SK-N-SH (cell line): ENCODE results near the gene MASP1. TPM values are rescaled to one million over a fixed set of nuclear protein-coding genes. Genes with fewer than 3 reads are reported as not detected.

ENCODE experiments used
- CTCF ChIA-PET: fragments of 300-600, 350-600 bp; formaldehyde crosslinking; extraction: SDS; loops from one replicate; lab custom pipeline; 2021; lab: Yijun Ruan, JAX
- POLR2A ChIA-PET: fragments of 350-600 bp; sonication (Branson Sonifier 250); formaldehyde crosslinking; extraction: SDS; loops from one replicate; lab custom pipeline; 2020; ENCODE audit warnings: antibody characterized with exemption, inconsistent platforms; lab: Yijun Ruan, JAX
- DNase-seq: peaks from one replicate; pipeline ENCODE4 v3.0.0; 2012
- H2AFZ ChIP-seq: fragments of 200-600 bp; sonication (generic); 2 replicates; pipeline ENCODE4 v1.8.1; 2016; ENCODE audit warnings: antibody characterized with exemption, mild to moderate bottlenecking, low read depth
- H3F3A ChIP-seq: fragments of 200-600 bp; sonication (generic); replicated peaks from 2 replicates; pipeline ENCODE3; 2016; ENCODE audit warnings: antibody characterized with exemption, mild to moderate bottlenecking; ENCODE audit not compliant: insufficient read depth
- H3K27ac ChIP-seq, 2 experiments: fragments of 200-500 bp in 1 of 2; fragments of 200-600 bp in 1 of 2; sonication (Bioruptor generic) in 1 of 2; sonication (generic), shearing (Covaris generic) in 1 of 2; 2 replicates each; pipeline versions ENCODE4 v1.5.1 to v1.6.1; 2014 to 2016; ENCODE audit warnings: low read depth in 2 of 2, inconsistent platforms in 1 of 2, low read length in 1 of 2, mild to moderate bottlenecking in 1 of 2, mixed read lengths in 1 of 2
- H3K27me3 ChIP-seq: fragments of 200-600 bp; sonication (generic), shearing (Covaris generic); 2 replicates; pipeline ENCODE4 v1.6.1; 2016; ENCODE audit warnings: mixed run types; ENCODE audit not compliant: insufficient read depth
- H3K36me3 ChIP-seq, 2 experiments: fragments of 200-500 bp in 1 of 2; fragments of 200-600 bp in 1 of 2; sonication (Bioruptor generic) in 1 of 2; sonication (generic) in 1 of 2; replicated peaks in 1 of 2; 2 replicates each; pipeline versions ENCODE3 to v1.5.1; 2014 to 2016; ENCODE audit warnings: low read length in 1 of 2, mild to moderate bottlenecking in 1 of 2; ENCODE audit not compliant: insufficient read depth in 2 of 2, control insufficient read depth in 1 of 2
- H3K4me1 ChIP-seq, 2 experiments: fragments of 200-500 bp in 1 of 2; fragments of 200-600 bp in 1 of 2; sonication (Bioruptor generic) in 1 of 2; sonication (generic), shearing (Covaris generic) in 1 of 2; 2 replicates each; pipeline versions ENCODE4 v1.5.1 to v1.6.1; 2014 to 2016; ENCODE audit warnings: low read depth in 1 of 2, low read length in 1 of 2, mixed run types in 1 of 2; ENCODE audit not compliant: insufficient read depth in 2 of 2, control insufficient read depth in 1 of 2
- H3K4me2 ChIP-seq: fragments of 200-600 bp; sonication (generic), shearing (Covaris generic); 2 replicates; pipeline ENCODE4 v1.6.1; 2017; ENCODE audit warnings: mixed run types
- H3K4me3 ChIP-seq, 2 experiments: fragments of 200-500 bp in 1 of 2; fragments of 200-600 bp in 1 of 2; sonication (Bioruptor generic) in 1 of 2; sonication (generic), shearing (Covaris generic) in 1 of 2; 2 replicates each; pipeline versions ENCODE4 v1.5.1 to v1.8.1; 2014 to 2016; ENCODE audit warnings: low read depth in 2 of 2, inconsistent platforms in 1 of 2, low read length in 1 of 2, mild to moderate bottlenecking in 1 of 2, mixed read lengths in 1 of 2, moderate library complexity in 1 of 2
- H3K79me2 ChIP-seq: fragments of 200-600 bp; sonication (generic); 2 replicates; pipeline ENCODE4 v1.8.1; 2017; ENCODE audit warnings: mild to moderate bottlenecking; ENCODE audit not compliant: insufficient read depth
- H3K9ac ChIP-seq: fragments of 200-600 bp; sonication (generic); 2 replicates; pipeline ENCODE4 v1.6.1; 2017; ENCODE audit warnings: mixed run types
- H3K9me2 ChIP-seq: fragments of 200-600 bp; sonication (generic); 2 replicates; pipeline ENCODE4 v1.6.1; 2017; ENCODE audit warnings: mixed run types
- H3K9me3 ChIP-seq: fragments of 200-600 bp; sonication (generic); 2 replicates; pipeline ENCODE4 v1.6.1; 2017; ENCODE audit warnings: mixed run types, mild to moderate bottlenecking, moderate library complexity
- H4K20me1 ChIP-seq: fragments of 200-600 bp; sonication (generic); 2 replicates; pipeline ENCODE4 v1.6.1; 2017; ENCODE audit warnings: mild to moderate bottlenecking, mixed run types; ENCODE audit not compliant: insufficient read depth
- ELF1 ChIP-seq: IDR thresholded peaks from 2 replicates; pipeline ENCODE4 v1.4.0; 2012
- EP300 ChIP-seq, 2 experiments: IDR thresholded peaks; 2 replicates each; pipeline versions ENCODE4 v1.4.0 to v1.6.1; 2012; ENCODE audit warnings: borderline replicate concordance in 1 of 2, low read depth in 1 of 2, low read length in 1 of 2
- FOSL2 ChIP-seq: IDR thresholded peaks from 2 replicates; pipeline ENCODE4 v1.4.0; 2012; ENCODE audit warnings: low read depth, mild to moderate bottlenecking, moderate library complexity, borderline replicate concordance
- FOXJ3 ChIP-seq: sonication (generic); formaldehyde crosslinking; IDR thresholded peaks from 2 replicates; pipeline ENCODE4 v1.5.1; 2020; ENCODE audit warnings: mild to moderate bottlenecking, missing genetic modification reagents
- FOXM1 ChIP-seq: IDR thresholded peaks from 2 replicates; pipeline ENCODE4 v1.4.0; 2012; ENCODE audit warnings: low read depth, mild to moderate bottlenecking
- GABPA ChIP-seq: IDR thresholded peaks from 2 replicates; pipeline ENCODE4 v1.4.0; 2012; ENCODE audit warnings: low read depth, mild to moderate bottlenecking
- GATA2 ChIP-seq: sonication (generic); formaldehyde crosslinking; IDR thresholded peaks from 2 replicates; pipeline ENCODE4 v1.5.0; 2020; ENCODE audit warnings: mild to moderate bottlenecking, missing genetic modification reagents
- JUND ChIP-seq: IDR thresholded peaks from 2 replicates; pipeline ENCODE4 v1.4.0; 2012
- PBX3 ChIP-seq: IDR thresholded peaks from 2 replicates; pipeline ENCODE4; 2012
- POLR2AphosphoS5 ChIP-seq: IDR thresholded peaks from 2 replicates; pipeline ENCODE4 v1.6.1; 2012; ENCODE audit warnings: low read depth, low read length
- RAD21 ChIP-seq: IDR thresholded peaks from 2 replicates; pipeline ENCODE4 v1.6.1; 2012; ENCODE audit warnings: mild to moderate bottlenecking, low read length
- REST ChIP-seq: IDR thresholded peaks from 2 replicates; pipeline ENCODE4 v1.6.1; 2012; ENCODE audit warnings: mild to moderate bottlenecking, low read depth, low read length, moderate library complexity
- RFX5 ChIP-seq: IDR thresholded peaks from 2 replicates; pipeline ENCODE4 v1.6.1; 2012; ENCODE audit warnings: mild to moderate bottlenecking, improper control_type of control experiment, low read length
- RXRA ChIP-seq: IDR thresholded peaks from 2 replicates; pipeline ENCODE4 v1.4.0; 2012; ENCODE audit warnings: low read depth, mild to moderate bottlenecking, borderline replicate concordance
- TAF1 ChIP-seq: IDR thresholded peaks from 2 replicates; pipeline ENCODE4 v1.6.1; 2012; ENCODE audit warnings: low read depth, mild to moderate bottlenecking, low read length, moderate library complexity, borderline replicate concordance
- YY1 ChIP-seq: IDR thresholded peaks from 2 replicates; pipeline ENCODE4 v1.4.0; 2012; ENCODE audit warnings: low read depth, mild to moderate bottlenecking
- ZBTB33 ChIP-seq: IDR thresholded peaks from 2 replicates; pipeline ENCODE4 v1.4.0; 2012; ENCODE audit warnings: low read depth, borderline replicate concordance
- WGBS: methylation state at CpG from one replicate; pipeline ENCODE4 v1.1.6; 2017; ENCODE audit warnings: low lambda C conversion rate; 5-methylcytosine and 5-hydroxymethylcytosine counted together
- polyA plus RNA-seq, 3 experiments: library from polyadenylated mRNA; depleted of rRNA; stranded (reverse); fragments of >200 nt; gene quantifications; 2 replicates each; pipeline ENCODE4 v1.2.3, GENCODE V29; 2012
- TF ChIP-seq, protein P1 (sequence below): IDR thresholded peaks from 2 replicates; pipeline ENCODE4 v1.4.0; 2012; ENCODE audit warnings: low read depth, borderline replicate concordance

Gene MASP1
- polyA plus RNA-seq, 1 of the 3 experiments (the other 2 are of a cell fraction) = not detected

GRCh38 chr3:187299611-187300010 lies 8.1 kb upstream of the MASP1 start:
- H3K27ac ChIP-seq = no peak overlapping the region
- ChIA-PET CTCF (interaction anchor here (1.1 kb wide), 2 partner anchors 19 to 380 kb away, joined by 3 to 4 read pairs; no protein-coding TSS in a partner anchor), POLR2A (no interaction called here)
- no peaks in the 10 kb centered on the region for H3K4me1 ChIP-seq
- peaks cover 3% of the 10 kb centered on the region; the same call in 1 of the 2 replicates for H3K9me2 ChIP-seq
- no peaks in the 10 kb centered on the region for H4K20me1 ChIP-seq
- H3F3A ChIP-seq = no peaks in the 10 kb centered on the region
- H3K36me3 ChIP-seq = no peaks in the 10 kb centered on the region
- no peak overlapping the region for H3K9ac ChIP-seq
- H2AFZ ChIP-seq = no peak overlapping the region
- no peak for TF ChIP-seq POLR2AphosphoS5
- TF ChIP-seq YY1 = no peak
- no peak for TF ChIP-seq PBX3
- TF ChIP-seq RAD21 = no peak
- no peak for TF ChIP-seq GABPA
- no peak for TF ChIP-seq FOXM1
- no peak for TF ChIP-seq ELF1
- no peak for TF ChIP-seq ZBTB33
- TF ChIP-seq EP300 (IDR thresholded peaks at IDR 0.05; ENCODE audit: borderline replicate concordance in 1 of 2, low read depth in 1 of 2, low read length in 1 of 2) = no peak
- no peak for TF ChIP-seq GATA2 (CRISPR knock-in tag)
- no peak for TF ChIP-seq RFX5
- no peak for TF ChIP-seq FOXJ3
- TF ChIP-seq FOSL2 = no peak
- 27% methylated on average over 1 of the region's 4 CpGs for WGBS
- no peaks in the 10 kb centered on the region for H3K79me2 ChIP-seq
- H3K27me3 ChIP-seq = no peaks in the 10 kb centered on the region; the same call in 1 of the 2 replicates
- DNase-seq = no peak
- H3K4me2 ChIP-seq = no peak overlapping the region
- no peak overlapping the region for H3K4me3 ChIP-seq
- no peaks in the 10 kb centered on the region for H3K9me3 ChIP-seq

DNA sequence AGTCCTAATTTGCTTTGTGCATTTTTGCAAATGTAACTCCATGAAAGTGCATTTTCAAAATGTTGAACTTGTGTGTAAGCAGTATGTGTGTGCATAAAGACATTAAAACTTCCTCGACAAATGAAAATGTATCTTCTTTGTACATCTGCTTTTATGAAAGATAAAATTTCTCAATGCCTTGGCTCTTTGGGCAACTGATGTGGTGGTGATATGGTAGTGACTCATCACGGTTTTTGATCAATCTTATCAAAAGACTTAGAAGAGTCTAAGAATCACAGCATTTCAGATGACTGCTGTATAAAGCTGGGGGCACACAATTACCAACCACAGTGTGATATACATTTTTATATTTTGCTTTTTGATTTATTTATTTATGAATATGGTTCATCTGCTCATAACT lies 5.4 kb upstream of the MASP1 start:
- POLR2A ChIA-PET = no interaction called here
- 0% methylated on average over 2 of the region's 2 CpGs for WGBS
- Histone ChIP-seq H3F3A (no peaks in the 10 kb centered on the region), H3K9me2 (peaks cover 3% of the 10 kb centered on the region; the same call in 1 of the 2 replicates), H4K20me1 (no peaks in the 10 kb centered on the region), H3K36me3 (no peaks in the 10 kb centered on the region), H3K9me3 (no peaks in the 10 kb centered on the region), H3K79me2 (no peaks in the 10 kb centered on the region), H2AFZ (no peak overlapping the region), H3K4me2 (no peak overlapping the region), H3K4me3 (no peak overlapping the region), H3K27me3 (peaks cover 5% of the 10 kb centered on the region; the same call in 1 of the 2 replicates), H3K27ac (no peak overlapping the region), H3K4me1 (no peaks in the 10 kb centered on the region), H3K9ac (no peak overlapping the region)
- CTCF ChIA-PET = no interaction called here
- no peak for DNase-seq
- TF ChIP-seq RFX5 (no peak), RAD21 (no peak), TAF1 (no peak), JUND (no peak), ZBTB33 (no peak), REST (no peak), EP300 (IDR thresholded peaks at IDR 0.05; ENCODE audit: borderline replicate concordance in 1 of 2, low read depth in 1 of 2, low read length in 1 of 2) (no peak), POLR2AphosphoS5 (no peak), FOXJ3 (no peak), ELF1 (no peak), RXRA (no peak)
- TF ChIP-seq, protein P1, sequence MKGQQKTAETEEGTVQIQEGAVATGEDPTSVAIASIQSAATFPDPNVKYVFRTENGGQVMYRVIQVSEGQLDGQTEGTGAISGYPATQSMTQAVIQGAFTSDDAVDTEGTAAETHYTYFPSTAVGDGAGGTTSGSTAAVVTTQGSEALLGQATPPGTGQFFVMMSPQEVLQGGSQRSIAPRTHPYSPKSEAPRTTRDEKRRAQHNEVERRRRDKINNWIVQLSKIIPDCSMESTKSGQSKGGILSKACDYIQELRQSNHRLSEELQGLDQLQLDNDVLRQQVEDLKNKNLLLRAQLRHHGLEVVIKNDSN = no peak
